HEK293 (cell line): ENCODE results near the gene LAMB1.

Experiments
- TF ChIP-seq, protein P1 (sequence below): fragments of 450-650 bp; formaldehyde crosslinking; optimal IDR thresholded peaks from 2 replicates; pipeline ENCODE3; 2016; ENCODE audit warnings: missing biosample characterization, mild to moderate bottlenecking, missing genetic modification characterization
- TF ChIP-seq, protein P2 (sequence below): fragments of 450-650 bp; formaldehyde crosslinking; IDR thresholded peaks from 2 replicates; pipeline ENCODE4 v1.5.1; 2016; ENCODE audit warnings: missing biosample characterization, missing genetic modification characterization
- TF ChIP-seq, protein P3 (sequence below): fragments of 450-650 bp; formaldehyde crosslinking; IDR thresholded peaks from 2 replicates; pipeline ENCODE4 v1.5.1; 2016; ENCODE audit warnings: missing biosample characterization, missing genetic modification characterization
- TF ChIP-seq, protein P4 (sequence below): IDR thresholded peaks from 2 replicates; pipeline ENCODE4 v1.6.1; 2011; ENCODE audit warnings: mild to moderate bottlenecking, low read depth, low read length, borderline replicate concordance

DNA sequence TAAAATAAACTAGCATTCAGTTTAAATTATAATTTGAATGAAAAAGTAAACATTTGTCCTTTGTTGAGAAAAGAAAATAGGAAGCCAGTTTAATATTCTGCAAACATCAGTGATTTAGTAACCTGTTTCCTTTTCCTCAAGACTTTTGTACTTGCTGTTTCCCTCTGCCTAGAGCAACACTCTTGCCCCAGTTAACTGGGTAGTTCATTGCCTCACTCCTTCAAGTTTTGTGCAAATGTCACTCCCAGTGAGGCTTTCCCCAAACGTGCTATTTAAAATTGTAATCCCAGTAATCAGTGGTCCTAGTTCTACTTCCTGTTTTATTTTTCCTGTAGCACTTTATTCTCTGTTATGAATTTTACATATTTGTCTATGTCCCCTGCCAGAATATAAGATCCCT is 88.1 kb downstream of the LAMB1 start:
- TF ChIP-seq, protein P1, sequence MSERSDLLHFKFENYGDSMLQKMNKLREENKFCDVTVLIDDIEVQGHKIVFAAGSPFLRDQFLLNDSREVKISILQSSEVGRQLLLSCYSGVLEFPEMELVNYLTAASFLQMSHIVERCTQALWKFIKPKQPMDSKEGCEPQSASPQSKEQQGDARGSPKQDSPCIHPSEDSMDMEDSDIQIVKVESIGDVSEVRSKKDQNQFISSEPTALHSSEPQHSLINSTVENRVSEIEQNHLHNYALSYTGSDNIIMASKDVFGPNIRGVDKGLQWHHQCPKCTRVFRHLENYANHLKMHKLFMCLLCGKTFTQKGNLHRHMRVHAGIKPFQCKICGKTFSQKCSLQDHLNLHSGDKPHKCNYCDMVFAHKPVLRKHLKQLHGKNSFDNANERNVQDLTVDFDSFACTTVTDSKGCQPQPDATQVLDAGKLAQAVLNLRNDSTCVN (tag by site-specific recombination): no peak
- TF ChIP-seq, protein P2, sequence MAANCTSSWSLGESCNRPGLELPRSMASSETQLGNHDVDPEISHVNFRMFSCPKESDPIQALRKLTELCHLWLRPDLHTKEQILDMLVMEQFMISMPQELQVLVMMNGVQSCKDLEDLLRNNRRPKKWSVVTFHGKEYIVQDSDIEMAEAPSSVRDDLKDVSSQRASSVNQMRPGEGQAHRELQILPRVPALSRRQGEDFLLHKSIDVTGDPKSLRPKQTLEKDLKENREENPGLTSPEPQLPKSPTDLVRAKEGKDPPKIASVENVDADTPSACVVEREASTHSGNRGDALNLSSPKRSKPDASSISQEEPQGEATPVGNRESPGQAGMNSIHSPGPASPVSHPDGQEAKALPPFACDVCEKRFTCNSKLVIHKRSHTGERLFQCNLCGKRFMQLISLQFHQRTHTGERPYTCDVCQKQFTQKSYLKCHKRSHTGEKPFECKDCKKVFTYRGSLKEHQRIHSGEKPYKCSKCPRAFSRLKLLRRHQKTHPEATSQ (tag by site-specific recombination): no peak
- TF ChIP-seq, protein P3, sequence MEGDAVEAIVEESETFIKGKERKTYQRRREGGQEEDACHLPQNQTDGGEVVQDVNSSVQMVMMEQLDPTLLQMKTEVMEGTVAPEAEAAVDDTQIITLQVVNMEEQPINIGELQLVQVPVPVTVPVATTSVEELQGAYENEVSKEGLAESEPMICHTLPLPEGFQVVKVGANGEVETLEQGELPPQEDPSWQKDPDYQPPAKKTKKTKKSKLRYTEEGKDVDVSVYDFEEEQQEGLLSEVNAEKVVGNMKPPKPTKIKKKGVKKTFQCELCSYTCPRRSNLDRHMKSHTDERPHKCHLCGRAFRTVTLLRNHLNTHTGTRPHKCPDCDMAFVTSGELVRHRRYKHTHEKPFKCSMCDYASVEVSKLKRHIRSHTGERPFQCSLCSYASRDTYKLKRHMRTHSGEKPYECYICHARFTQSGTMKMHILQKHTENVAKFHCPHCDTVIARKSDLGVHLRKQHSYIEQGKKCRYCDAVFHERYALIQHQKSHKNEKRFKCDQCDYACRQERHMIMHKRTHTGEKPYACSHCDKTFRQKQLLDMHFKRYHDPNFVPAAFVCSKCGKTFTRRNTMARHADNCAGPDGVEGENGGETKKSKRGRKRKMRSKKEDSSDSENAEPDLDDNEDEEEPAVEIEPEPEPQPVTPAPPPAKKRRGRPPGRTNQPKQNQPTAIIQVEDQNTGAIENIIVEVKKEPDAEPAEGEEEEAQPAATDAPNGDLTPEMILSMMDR (tag by site-specific recombination): no peak
- TF ChIP-seq, protein P4, sequence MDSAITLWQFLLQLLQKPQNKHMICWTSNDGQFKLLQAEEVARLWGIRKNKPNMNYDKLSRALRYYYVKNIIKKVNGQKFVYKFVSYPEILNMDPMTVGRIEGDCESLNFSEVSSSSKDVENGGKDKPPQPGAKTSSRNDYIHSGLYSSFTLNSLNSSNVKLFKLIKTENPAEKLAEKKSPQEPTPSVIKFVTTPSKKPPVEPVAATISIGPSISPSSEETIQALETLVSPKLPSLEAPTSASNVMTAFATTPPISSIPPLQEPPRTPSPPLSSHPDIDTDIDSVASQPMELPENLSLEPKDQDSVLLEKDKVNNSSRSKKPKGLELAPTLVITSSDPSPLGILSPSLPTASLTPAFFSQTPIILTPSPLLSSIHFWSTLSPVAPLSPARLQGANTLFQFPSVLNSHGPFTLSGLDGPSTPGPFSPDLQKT: no peak
